Endothelial cell of umbilical vein (primary cell): Measurements from ENCODE around the gene ELMO1.

Source experiments
- CTCF ChIP-seq, 2 donors: IDR thresholded peaks; 1 replicate in 1 of 2; 2 replicates in 1 of 2; pipeline ENCODE4 v1.5.1; 2011; ENCODE audit warnings: low read length in 2 of 2, mild to moderate bottlenecking in 2 of 2, moderate library complexity in 2 of 2, control low read depth in 1 of 2, inconsistent platforms in 1 of 2, low read depth in 1 of 2; ENCODE audit not compliant: insufficient read depth in 1 of 2; ENCODE audit errors: extremely low read depth in 1 of 2
- EZH2 ChIP-seq: IDR thresholded peaks from 2 replicates; pipeline ENCODE4 v1.6.1; 2012; ENCODE audit warnings: borderline replicate concordance, low read depth, mild to moderate bottlenecking, moderate library complexity, low read length, inconsistent platforms; ENCODE audit not compliant: severe bottlenecking
- FOS ChIP-seq: IDR thresholded peaks from 2 replicates; pipeline ENCODE4 v1.6.1; 2011; ENCODE audit warnings: mild to moderate bottlenecking, low read length, moderate library complexity, borderline replicate concordance; ENCODE audit not compliant: insufficient read depth
- GATA2 ChIP-seq: IDR thresholded peaks from 2 replicates; pipeline ENCODE4 v1.7.0; 2011; ENCODE audit warnings: low read depth, mild to moderate bottlenecking, moderate library complexity, mixed read lengths, low read length; ENCODE audit not compliant: insufficient read length, insufficient read depth
- JUN ChIP-seq: IDR thresholded peaks from 2 replicates; pipeline ENCODE4 v1.6.1; 2011; ENCODE audit warnings: borderline replicate concordance, low read depth; ENCODE audit not compliant: insufficient read length, insufficient read depth
- MAX ChIP-seq: IDR thresholded peaks from 2 replicates; pipeline ENCODE4 v1.6.1; 2011; ENCODE audit not compliant: insufficient read depth, insufficient read length
- MYC ChIP-seq: IDR thresholded peaks from one replicate; pipeline ENCODE4 v1.6.1; 2011; ENCODE audit warnings: mild to moderate bottlenecking, low read depth, low read length
- POLR2A ChIP-seq: IDR thresholded peaks from 2 replicates; pipeline ENCODE4 v1.6.1; 2012; ENCODE audit warnings: low read depth, mild to moderate bottlenecking, control low read depth, low read length
- POLR2AphosphoS5 ChIP-seq: IDR thresholded peaks from 2 replicates; pipeline ENCODE4 v1.6.1; 2012; ENCODE audit warnings: low read depth, mild to moderate bottlenecking, control low read depth, low read length, moderate library complexity; ENCODE audit not compliant: insufficient read depth

- no peak for TF ChIP-seq CTCF (IDR thresholded peaks at IDR 0.05; ENCODE audit: extremely low read depth in 1 of 2, insufficient read depth in 1 of 2, low read depth in 1 of 2, low read length in 2 of 2)
- TF ChIP-seq EZH2: no peak
- TF ChIP-seq POLR2AphosphoS5: no peak
- TF ChIP-seq GATA2: no peak
- TF ChIP-seq JUN: no peak
- no peak for TF ChIP-seq POLR2A
- TF ChIP-seq MAX: no peak
- no peak for TF ChIP-seq MYC
- TF ChIP-seq FOS: no peak
Measured at GRCh38 chr7:37097983-37098382, 350.7 kb downstream of the ELMO1 start.
